HG03460 (cell line): Measurements from ENCODE around the gene CA12.
"Not testable (repeated sequence)": the region's sequence is repeated elsewhere in the genome, so short reads cannot be mapped to it uniquely, and the experiment has no call there.

Experiments used
- ATAC-seq: cut with Tn5 transposase; IDR thresholded peaks from one replicate; pipeline ENCODE4 v1.9.1; 2021; ENCODE audit not compliant: unreplicated experiment

CA12 gene

GRCh38 chr15:63381301-63382204 lies at the start of gene CA12:
Gene CA12 (minus strand): TSS chr15:63381846. CDS start chr15:63381720, 126 bp downstream.
- no peak for ATAC-seq

DNA sequence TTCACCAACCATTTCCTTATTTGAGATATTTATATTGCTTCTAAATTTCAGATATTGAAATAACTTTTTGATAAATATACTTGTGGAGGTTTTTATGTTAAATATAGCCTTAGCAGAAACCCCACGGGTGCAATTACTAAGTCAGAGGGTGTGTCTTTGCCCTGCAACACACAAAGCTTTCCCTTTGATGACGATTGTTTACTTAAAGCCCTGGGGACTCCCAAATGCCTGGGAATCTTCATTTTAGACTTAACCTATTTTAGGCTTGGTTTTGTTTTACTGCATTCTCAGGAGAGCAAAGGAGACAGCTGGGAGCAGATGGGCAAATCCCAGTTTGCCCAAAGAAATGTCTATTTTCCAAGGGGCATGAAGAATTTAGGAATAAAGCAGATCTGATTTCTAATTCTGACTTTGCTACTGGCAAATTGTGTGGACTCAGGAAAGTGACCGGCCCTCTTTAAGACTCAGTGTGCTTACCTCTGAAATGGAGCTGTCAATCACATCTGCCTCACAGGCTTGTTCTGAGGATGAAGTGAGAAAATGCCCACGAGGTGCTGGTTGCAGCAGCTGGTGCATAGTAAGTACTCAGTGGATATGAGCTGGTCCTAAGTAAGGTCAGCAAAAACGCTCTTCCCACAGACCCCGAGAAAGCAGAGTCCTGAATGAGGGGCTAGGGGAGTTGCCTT lies 49.3 kb upstream of the CA12 start:
- ATAC-seq: no peak

GRCh38 chr15:63426552-63426951 lies 44.9 kb upstream of the CA12 start:
- no peak for ATAC-seq

DNA sequence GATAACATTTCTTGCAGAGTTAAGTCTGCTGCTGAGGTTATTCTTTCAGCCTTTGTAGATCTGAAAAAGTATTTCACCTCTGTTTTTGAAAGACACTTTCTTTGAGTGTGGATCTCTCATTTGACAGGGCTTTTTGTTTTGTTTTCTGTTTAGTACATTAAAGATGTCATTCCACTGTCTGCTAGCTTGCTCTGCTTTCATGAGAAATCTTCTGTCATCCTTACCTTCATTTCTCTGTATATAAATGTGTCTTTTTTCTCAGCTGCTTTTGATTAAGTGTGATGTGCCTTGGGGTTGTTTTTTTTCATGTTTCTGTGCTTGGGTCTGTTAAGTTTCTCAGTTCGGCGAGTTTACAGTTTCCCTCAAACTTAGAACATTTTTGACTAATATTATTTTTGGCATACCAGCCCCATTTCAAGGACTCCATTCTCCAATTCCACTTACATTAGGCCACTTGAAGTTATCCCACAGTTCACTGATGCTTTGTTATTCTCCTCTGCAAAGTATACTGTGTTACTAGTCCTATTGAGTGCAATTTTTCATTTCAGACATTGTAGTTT lies 43.9 kb upstream of the CA12 start:
- no peak for ATAC-seq

DNA sequence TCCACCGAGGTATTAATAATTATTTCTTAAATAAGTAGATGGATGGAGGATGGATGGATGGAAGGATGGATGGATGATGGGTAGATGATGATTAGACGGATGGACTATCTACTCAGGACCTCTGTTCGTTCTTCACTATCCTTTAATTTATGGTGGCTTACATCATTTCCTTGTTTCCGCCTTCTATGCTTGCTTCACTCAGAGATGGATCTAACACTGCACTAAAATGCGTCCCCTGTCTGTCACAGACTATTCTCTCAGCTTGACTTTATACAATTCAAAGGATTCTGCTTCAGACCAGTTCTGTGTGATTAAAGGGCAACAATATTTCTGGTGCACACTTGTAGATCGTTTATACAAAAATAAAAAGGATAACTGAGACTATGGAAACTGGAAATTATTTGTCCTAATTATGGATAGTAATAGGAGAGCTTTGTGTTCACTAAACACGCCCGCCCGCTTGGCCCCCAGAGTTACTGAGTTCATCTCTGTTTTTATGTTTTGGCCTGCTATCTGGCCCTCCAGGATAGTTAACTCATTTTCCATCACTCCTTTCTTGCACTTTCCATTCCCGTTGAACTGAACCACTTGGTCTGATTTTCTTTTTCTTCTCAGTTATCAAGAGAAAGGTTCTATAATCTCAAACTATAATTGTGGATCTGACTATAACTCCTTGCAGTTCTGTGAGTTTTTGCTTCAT lies 41.4 kb upstream of the CA12 start:
- no peak for ATAC-seq

DNA sequence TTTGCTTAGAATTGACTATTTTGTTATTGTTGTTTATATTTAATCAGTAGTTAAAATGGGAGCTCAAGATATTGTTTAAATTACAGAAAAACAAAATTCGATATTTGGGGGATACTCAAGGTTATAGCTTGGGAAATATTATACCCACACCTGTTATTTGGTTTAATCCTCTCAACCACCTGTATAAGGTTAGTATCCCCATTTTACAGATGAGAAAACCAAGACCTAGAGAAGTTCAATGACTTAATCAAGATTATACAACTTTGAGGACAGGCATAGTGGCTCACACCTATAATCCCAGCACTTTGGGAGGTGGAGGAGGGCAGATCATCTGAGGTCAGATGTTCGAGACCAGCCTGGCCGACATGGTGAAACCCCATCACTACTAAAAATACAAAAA lies 39.8 kb upstream of the CA12 start:
- ATAC-seq: no peak

DNA sequence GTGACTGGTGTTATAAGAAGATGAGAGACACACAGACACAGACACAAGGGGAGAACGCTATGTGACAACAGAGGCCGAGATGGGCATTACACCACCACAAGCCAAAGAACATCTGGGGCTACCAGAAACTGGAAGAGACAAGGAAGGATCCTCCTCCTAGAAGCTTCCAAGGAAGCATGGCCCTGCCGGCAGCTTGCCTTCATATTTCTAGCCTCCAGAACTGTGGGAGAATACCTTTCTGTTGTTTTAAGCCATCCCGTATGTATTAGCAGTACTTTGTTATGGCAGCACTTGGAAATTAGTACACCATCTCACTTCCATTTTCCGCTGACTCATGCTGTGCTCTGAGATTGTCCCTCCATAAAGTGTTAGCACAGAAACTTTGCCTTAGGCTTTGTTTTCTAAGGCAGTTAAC lies 38.7 kb upstream of the CA12 start:
- no peak for ATAC-seq

GRCh38 chr15:63418811-63419210 lies 37.2 kb upstream of the CA12 start:
- ATAC-seq: no peak

GRCh38 chr15:63417721-63418120 lies 36.1 kb upstream of the CA12 start:
- ATAC-seq: no peak

- ATAC-seq: not testable (repeated sequence)
These were observed 35.6 kb upstream of the CA12 start for GRCh38 chr15:63417274-63417673.

GRCh38 chr15:63414474-63415120 lies 33.0 kb upstream of the CA12 start:
- no peak for ATAC-seq

GRCh38 chr15:63412551-63412950 lies 30.9 kb upstream of the CA12 start:
- no peak for ATAC-seq

DNA sequence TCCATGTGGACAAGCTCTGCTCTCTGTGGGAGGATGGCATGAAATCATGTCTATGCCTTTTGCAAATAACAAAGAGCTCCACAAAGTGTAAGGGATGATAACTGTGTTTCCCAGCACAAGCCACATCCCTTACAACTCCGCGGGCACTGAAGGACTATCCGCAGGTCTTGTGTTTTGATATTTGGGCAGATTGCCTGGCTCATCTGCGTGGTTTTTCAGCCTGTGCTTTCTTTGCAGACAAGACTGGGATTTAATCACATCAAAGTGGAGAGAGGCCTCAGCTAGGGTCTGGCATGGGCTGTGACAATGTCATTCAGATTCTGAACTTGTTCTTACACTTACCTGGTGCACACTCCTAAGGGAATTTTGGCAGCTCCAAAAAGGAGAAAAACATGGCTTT lies 30.2 kb upstream of the CA12 start:
- ATAC-seq: no peak

DNA sequence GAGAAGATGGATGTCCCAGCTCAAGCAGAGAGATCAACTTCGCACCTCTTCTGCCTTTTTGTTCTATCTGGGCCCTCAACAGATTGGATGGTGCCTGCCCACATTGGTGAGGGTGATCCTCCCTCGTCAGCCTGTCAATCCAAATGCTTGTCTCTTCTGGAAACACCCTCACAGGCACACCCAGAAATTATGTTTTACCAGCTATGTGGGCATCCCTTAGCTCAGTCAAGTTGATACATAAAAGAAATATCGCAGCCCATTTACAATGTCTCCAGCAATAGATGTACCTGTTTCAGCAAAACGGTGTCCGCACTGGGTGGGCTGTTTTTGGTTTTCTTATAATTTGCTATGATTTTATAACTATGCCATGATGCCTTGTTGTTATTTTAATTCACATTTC lies 27.5 kb upstream of the CA12 start:
- no peak for ATAC-seq

GRCh38 chr15:63408524-63408923 lies 26.9 kb upstream of the CA12 start:
- ATAC-seq: no peak

DNA sequence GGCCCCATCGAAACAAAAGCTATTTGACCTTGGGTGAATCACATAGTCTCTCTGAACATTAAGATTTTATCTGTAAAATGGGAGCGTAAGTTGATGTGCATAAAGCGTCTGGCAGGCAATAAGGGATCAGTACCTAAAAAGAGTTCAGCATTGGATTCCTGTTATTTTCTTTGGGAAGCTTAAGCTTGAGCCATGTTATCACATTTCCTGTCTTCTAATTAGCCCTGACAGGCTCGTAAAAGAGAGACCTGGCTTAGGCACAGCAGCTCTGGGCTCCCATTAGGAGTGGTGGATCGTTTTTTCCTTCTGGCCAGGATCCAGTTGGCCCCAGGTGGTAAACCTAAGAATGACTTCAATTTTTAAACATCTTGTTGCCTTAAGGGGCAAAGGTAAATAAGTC lies 26.0 kb upstream of the CA12 start:
- no peak for ATAC-seq

DNA sequence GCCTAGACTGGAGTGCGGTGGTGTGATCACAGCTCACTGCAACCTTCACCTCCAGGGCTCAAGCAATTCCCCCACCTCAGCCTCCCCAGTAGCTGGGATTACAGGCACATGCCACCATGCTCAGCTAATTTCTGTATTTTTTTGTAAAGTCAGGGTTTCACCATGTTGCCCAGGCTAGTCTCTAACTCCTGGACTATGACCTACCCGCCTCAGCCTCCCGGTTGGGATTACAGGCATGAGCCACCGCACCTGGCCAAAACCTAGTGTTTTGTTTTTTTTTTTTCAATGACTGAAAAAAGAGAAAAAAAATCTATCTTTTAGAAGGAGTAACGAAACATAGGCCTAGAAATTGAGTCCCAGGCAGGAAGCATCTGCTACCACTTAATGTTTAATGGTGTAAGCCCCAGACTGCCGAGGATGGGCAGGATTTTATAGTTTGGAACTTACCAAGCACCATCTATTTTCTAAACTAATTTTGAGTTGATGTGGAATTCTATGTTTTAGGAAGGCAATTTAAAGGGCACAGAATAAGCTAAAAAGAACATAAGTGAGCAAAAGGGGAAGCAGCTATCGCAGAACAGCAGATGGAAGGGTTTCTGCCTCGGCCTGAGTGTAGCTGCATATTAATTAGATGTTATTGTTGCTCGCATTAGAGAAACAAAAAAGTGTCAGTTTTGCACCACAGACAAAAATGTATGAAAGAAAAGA lies 24.2 kb upstream of the CA12 start:
- ATAC-seq: no peak

GRCh38 chr15:63405159-63405558 lies 23.5 kb upstream of the CA12 start:
- ATAC-seq: no peak

DNA sequence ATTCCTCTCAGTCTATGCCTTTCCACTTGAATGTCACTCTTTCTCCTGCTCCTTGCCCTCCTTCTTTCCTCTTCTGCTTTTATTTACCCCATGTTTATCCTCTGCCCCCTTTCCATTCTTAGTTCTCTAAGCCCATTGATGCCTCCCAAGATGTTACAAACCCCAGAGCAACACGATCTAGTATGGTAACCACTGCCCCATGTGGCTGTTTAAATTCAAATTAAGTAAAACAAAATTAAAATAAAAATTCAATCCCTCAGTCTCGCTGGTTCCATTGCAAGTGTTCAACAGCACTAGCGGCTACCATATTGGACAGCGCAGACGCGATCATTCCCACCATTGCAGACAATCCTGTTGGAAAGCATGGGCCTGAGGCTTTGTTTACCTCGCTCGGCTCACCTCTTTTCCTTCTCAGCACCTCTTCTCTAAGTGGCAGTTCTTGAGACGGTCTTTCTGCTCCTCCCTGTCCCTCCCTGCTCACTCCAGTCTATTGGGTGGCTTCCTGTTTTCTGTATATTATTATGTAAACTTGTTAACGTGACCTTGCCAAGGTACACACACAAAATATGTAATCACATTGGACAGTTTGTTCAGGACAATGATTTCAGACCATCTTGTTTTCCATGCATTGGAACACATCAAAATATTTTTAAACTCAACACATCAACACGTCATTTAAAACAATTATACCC lies 21.8 kb upstream of the CA12 start:
- no peak for ATAC-seq
